OCI-LY3 (cell line): ENCODE measurements around the gene TMEM201.

Experiments used
- CTCF ChIP-seq: fragments of 200-600, 300-600 bp; sonication (generic); IDR thresholded peaks from 2 replicates; pipeline ENCODE4 v1.5.1; 2014; ENCODE audit warnings: antibody characterized with exemption, low read length, low read depth
- EZH2phosphoT487 ChIP-seq: fragments of 200-600 bp; shearing (Covaris generic); IDR thresholded peaks from 2 replicates; pipeline ENCODE4 v1.6.1; 2018; ENCODE audit warnings: antibody characterized with exemption, mixed run types, low read depth

- TF ChIP-seq CTCF = no peak
- TF ChIP-seq EZH2phosphoT487 = no peak
Observed at GRCh38 chr1:9607352-9607751, 18.6 kb downstream of the TMEM201 start.
